Tibial nerve (tissue), 3 donors: ENCODE measurements around the gene RBCK1.

Experiments
- POLR2A ChIP-seq, 2 donors: fragments of 450-650 bp; IDR thresholded peaks; one replicate each; pipeline ENCODE4 v1.6.1; 2017; ENCODE audit warnings: antibody characterized with exemption in 2 of 2, mild to moderate bottlenecking in 2 of 2, moderate library complexity in 2 of 2
- TF ChIP-seq, protein P1 (sequence below), 5 experiments: fragments of 200-600 bp in 3 of 5; fragments of 450-650 bp in 2 of 5; sonication (generic) in 3 of 5; IDR thresholded peaks; one replicate each; pipeline ENCODE4 v1.5.1; 2016 to 2019; ENCODE audit warnings: antibody characterized with exemption in 5 of 5, mild to moderate bottlenecking in 3 of 5, moderate library complexity in 2 of 5

DNA sequence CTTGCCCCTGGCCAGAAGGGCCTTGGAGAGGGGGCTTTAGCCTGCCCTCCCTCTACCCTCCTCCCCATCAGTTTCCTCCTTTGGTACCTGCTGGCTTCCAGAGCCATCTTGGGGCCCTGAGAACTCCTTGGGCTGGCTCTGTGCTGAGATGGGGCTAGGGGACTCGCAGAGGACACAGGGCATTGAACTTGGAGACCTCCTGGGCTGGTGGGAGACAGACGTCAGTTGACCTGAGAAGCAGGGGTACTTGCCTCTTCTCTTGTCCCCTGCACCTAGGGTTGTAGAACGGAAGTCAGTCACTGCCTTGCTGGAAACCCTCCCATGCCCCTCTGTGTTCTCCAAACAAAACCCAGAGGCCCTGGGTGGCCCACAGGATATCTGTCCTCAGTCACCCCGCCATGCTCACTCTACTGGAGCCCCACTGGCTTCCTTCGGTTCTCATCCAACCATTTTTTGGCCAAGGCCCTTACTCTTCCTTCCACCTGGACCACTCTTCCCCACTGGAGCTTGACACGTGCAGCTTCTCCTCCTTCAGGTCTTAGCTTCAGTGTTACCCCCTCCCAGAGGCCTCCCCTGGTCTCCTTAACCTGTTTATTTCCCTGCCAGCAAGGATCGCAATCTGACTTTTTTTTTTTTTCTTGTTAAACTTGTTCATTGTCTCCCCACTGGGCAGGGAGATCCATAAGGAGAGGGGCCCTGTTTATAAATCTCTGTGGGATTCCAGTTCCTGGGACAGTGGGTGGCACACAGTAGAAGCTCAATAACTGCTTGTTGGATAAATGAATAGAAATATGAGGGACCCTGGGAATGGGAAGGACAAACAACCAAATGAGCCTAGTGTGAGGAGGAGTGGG, 971 bp downstream of the RBCK1 start:
- no peak for TF ChIP-seq POLR2A (IDR thresholded peaks at IDR 0.05)
- TF ChIP-seq, protein P1, sequence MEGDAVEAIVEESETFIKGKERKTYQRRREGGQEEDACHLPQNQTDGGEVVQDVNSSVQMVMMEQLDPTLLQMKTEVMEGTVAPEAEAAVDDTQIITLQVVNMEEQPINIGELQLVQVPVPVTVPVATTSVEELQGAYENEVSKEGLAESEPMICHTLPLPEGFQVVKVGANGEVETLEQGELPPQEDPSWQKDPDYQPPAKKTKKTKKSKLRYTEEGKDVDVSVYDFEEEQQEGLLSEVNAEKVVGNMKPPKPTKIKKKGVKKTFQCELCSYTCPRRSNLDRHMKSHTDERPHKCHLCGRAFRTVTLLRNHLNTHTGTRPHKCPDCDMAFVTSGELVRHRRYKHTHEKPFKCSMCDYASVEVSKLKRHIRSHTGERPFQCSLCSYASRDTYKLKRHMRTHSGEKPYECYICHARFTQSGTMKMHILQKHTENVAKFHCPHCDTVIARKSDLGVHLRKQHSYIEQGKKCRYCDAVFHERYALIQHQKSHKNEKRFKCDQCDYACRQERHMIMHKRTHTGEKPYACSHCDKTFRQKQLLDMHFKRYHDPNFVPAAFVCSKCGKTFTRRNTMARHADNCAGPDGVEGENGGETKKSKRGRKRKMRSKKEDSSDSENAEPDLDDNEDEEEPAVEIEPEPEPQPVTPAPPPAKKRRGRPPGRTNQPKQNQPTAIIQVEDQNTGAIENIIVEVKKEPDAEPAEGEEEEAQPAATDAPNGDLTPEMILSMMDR (IDR thresholded peaks at IDR 0.05), result no peak
